TTC549 (cell line): ENCODE data around the gene LY86.
"Not testable (repeated sequence)": the region's sequence is repeated elsewhere in the genome, so short reads cannot be mapped to it uniquely, and the experiment has no call there.

Experiments
- FAIRE-seq: peaks from 2 replicates; lab custom pipeline; 2012; peaks lifted over from hg19 to GRCh38; lab: Jason Lieb, UNC

Gene LY86

DNA sequence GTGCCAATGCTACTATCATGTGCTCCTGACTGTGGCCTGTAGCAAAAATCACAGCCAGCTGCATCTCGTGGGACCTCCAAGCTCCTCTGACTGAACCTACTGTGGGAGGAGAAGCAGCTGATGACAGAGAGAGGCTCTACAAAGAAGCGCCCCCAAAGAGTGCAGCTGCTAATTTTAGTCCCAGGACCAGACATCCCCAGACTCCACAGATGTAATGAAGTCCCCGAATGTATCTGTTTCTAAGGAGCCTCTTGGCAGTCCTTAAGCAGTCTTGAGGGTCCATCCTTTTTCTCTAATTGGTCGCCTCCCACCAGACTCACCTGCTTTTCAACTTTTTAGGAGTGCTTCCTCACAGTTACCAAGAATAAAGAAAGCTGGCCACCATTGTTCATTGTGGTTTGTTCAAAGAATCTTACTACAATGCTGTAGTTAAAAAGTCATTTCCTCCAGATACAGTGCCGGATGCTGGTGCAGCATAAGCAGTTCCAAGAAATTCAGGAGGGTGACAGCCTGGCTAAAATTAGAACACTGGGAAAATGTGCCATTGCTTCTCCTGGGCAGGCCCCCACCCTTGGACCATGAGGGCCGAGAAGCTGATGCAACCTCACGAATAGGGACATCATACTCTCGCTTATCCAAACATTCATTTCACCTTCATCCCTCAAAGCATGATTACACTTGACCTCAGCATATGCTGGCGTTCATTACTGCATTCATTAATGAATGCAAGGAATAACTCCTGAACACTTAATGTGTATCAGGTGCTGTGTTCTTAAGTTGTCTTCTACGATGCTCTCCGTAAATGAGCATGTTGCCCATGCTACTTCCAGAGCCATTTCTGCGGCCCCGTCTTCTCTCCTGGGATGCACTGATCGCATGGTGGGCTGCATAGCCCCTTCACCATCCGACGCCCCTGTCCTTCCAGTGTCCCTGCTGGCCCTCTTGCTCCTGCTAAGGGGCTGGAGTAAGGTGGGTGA is 66.4 kb downstream of the LY86 start:
- no peak for FAIRE-seq

DNA sequence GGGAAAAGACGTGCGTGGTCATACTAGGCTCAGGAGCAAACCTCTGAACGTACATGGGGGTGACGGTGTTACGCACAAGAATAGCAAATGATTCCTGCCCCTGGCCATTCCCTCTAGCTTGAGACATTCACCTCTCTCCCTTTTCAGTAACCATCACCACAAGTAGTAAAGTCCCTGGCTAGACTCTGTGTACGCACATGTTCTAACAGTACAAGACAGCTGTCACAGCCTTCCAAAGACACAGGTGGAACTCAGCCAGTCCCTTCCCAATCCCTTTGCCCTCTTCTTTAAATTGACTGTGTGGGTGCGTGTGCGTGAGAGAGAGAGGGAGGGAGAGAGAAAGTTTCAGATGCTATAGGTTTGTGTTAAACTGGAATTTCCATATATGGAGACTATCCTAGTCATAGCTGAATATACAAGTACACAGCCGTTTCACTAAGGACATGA is 67.3 kb downstream of the LY86 start:
- FAIRE-seq: no peak

DNA sequence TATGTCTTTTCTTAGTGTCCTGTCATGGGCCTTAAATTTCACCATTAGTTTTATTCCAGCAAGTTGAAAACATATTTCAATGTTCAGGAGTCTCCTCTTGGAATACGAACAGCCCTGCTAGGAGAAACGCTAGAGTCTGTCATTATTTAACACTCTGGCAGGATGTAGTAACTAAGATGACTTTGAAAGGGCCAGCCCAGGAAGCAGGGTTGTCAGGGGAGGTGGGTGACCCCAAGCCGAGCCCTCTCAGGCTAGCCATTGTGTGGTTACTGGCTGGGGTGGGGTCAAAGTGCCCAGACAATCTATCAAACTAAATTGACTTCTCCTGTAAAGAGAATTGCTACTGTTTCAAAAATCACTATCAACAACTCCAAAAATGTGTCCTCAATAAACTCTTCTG is 67.8 kb downstream of the LY86 start:
- FAIRE-seq: no peak

DNA sequence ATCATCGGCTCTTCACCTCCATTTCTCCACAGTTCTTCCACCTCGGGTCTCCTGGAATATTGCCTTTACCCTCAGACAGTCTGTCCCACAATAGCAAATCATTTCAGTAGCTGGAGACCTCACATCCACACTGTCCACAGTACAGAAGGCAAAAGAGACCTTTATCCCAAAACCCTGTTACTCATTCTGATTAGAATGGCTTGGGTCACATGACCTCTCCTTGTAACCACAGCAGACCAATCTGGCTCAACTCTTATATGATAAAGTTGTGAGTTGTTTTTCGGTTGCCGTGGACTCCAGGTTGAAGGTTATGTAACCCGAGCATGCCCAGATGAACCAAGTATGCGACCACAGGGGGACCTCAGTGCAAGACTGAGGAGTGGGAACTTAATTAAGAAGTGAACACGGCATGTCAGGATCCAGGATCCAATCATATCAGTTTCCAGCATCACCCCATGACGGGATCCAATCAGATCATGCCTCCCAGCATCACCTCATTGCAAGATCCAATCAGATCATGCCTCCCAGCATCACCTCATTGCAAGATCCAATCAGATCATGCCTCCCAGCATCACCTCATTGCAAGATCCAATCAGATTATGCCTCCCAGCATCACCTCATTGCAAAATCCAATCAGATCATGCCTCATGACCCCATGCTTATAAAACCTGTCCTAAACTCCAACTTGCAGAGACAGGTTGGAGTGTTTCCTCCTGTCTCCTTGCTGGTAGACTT is 68.7 kb downstream of the LY86 start:
- no peak for FAIRE-seq

DNA sequence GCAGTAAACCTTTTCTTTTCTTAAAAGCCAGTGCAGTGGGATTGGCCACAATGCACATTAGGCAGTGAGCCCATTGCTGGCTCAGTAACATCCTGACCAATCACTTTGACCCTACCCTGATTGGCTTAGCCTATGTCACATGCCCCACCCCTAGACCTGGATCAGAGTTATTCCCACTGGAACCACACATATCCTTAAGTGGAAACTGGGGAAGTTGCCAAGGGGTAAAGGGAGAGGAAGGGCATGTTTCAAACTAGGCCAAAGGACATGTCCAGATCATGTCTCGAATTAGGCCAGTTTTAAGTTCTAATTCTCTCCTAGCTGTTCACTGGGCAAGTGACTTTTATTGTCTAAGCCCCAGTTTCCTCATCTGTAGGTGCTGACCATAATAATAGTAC is 69.3 kb downstream of the LY86 start:
- no peak for FAIRE-seq

DNA sequence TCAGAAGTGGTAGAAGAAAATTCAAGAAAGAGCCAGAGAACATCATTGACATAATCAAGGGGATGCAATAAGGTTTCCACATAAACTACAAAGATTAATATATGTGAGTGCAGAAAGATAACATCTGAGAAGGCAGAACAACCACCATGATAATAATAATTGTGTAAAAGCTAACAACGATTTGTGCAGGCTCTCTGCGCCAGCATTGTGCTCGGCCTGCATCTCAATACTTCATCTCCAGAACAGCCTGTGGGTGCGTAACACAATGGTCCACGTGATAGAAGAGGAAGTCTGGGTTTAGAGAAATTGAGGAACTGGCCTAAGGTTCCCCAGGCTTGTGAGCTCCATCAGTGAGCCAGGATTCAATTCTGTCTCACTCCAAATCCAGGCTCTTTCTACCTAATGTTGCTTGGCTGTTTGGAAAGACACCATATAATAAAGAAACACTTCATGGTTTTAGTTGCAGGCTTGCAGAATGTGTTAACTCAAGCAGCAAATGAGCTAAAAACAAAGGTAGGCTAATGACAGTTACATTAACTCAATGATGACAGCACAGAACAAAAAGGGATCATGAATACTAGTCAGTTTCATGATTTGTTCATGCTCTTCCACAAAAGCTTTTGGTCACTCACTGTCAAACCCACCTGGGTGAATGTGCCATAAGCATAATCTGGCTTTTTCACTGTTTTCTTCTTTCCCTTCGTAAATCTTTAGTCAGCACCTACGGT is 71.2 kb downstream of the LY86 start:
- FAIRE-seq: no peak

DNA sequence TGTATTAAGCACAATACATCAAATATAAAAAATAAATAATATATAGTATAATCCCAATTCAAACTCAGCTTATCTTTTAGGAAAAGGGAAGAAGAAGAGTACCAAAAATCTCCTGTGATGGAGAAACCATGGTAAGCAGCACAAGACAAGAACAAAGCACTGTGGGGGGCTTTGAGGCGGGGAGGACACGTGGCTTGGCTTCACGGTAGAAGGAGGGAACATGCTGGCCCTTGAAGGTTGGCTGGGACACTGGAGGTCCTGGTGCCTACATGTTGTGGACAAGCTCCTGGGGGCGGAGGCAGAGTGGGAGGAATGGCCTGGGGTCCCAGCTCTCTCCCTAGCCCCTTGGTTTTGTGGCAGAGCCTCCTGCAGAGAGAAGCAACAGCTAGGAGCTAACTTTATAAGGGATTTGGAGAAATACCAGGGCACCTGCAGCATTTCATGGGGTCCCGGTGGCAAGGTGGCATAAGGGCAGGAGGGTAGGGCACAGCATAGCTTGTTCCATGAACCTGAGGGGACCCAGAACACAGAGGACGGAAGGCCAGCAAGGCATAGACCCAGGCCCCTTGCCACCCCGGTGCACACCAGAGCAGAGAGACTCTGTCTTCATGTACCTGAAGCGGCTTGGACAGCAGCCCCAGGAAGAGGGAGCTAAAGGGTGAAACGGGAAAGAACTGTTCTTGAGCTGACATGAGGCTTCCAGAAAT is 72.0 kb downstream of the LY86 start:
- no peak for FAIRE-seq

DNA sequence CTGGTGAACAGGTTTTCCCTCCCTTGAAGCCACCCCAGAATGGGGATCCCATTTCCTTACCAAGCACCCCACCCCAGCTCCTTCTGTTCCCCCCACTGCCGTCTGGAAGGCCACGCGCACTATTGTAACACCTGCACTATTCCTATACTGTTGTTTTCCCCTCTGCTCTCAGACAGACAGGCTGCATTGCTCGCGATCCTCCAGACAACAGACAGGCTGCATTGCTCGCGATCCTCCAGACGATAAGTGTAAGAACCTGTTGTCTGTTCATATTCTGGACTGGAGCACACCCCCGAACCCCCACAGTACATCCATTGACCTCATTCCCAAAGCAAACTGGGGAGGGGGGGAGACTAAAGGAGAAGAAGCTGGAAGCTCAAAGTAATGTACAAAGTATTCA is 72.7 kb downstream of the LY86 start:
- no peak for FAIRE-seq

DNA sequence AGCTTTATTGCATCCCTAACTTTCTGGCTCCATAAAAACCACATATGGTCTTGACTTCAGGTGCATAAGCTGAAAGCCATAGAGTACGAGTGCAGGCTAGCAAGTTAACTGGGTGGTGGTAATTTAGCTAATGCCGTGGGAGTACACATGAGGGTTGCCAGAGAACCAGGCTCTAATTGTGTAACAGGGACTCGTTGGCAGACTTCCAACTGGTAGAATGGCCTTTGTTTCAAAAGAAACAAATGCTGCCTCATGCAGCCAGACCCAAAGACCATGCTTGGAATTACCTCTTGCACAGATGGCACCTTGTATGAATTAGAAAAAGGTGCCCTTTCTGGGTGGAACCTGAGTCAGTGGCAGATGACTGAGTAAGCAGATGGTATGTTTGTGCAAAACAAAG is 73.2 kb downstream of the LY86 start:
- no peak for FAIRE-seq

DNA sequence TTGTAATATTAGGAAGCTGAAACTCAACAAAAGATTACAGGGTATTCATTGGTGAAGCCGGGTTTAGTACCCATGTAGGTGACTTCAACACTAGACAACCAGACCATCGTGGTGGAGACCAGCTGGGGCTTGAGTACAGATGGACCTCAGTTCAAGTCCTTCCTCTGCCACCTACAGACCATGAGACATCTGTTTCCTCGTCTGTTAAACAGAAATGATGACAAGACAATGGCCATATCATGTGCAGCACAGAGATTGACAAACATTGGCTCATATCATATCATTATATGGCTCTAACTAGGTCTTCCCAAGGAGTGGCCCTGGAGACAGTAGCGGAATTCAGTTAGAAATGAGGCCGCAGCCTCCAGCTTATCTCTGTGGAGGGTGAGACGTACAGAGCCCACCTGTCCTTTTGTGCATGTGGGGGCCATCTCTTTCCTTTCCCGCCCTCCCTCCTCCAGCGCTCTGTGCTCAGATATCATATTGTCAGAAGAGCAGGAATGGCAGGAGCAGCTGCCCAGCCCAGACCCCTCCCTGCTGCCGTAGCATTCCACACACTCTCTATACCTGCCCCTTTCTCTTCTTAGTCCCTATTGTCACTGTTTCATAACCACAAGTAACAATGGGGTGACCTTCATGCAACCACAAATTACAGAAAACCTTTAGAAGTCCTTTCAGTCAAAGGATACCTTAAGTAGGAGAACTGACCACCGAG is 75.1 kb downstream of the LY86 start:
- FAIRE-seq: no peak

DNA sequence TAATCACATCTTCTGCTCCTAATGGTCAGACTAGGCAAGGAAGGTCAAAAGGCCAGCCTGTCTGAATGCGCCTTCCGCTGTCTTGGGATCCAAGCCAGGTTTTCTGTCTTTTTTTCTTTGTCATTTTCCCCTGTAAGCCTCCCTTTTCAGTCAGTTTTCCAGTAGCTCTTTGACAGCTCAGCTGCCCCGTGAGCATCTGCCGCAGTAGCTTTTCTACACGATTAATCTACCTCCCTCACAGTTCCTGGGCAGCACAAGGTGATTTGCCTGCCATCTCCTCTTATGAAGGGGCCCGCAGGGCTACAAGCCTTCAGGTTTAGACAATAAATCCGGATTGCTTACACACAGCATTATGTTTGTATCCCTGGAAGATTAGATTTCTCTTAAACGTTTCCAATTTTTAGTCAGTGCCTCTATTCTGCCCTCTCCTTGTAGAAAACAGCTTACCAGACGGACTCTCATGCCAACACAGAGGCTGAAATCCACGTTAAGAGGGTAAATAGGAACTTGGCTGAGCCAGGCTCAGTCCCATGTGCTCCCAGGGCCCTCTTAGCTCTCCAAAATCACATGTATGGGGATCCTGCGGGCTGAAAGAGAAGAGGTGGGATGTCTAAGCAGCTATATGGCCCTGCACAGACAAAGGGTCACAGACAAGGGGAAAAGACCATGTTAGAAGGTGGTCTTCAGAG is 77.2 kb downstream of the LY86 start:
- FAIRE-seq: no peak

DNA sequence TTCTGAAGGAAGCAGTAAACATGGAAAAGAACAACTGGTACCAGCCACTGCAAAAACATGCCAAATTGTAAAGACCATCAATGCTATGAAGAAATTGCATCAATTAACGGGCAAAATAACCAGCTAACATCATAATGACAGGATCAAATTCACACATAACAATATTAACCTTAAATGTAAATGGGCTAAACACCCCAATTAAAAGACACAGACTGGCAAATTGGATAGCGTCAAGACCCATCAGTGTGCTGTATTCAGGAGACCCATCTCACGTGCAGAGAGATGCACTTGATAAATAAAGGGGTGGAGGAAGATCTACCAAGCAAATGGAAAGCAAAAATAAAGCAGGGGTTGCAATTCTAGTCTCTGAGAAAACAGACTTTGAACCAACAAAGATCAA is 81.6 kb downstream of the LY86 start:
- not testable (repeated sequence) for FAIRE-seq

DNA sequence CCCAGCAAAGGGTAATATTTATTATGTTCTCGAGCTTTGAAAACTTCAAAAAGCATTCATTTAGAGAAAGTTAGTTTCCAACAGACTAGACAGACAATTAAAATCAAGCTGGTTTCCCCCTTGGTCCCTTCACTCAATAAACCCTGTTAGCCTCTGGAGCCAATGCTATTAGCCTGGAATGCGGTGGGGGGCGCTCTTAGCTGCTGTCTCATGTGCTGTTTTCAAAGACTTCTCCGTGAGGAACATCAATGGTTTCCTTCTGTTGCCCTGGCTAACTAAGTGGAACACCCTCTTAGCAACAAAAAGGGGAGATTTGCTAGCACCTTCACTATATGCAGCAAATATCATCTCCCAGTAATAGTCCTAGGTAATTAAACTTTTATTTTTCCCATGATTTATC is 86.4 kb downstream of the LY86 start:
- FAIRE-seq: no peak

DNA sequence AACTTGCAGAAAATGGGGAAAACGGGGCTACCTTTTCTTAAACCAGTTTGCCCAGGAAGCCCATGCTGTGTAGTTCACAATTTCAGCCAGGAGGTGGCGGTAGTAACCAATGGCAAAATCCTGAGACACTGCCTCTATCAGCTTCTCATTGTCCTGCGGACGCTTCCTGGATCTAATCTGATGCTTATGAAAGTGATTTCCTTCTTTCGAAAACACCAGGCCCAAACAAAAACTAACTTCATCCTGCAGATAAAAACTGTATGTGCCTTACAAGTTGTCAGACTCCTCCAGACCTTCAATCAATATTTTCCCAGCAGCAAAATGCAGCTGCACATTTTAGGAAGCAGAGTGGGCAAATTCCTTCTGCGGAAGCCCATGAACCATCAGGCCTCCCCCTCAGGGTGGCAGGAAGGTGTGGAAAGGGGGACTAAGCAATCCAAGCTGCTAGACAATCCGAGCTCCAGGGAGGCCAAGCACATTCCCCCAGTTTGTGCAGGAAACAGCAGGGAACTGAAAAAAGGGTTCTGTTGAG is 88.5 kb downstream of the LY86 start:
- peak; percentile 5 for FAIRE-seq

DNA sequence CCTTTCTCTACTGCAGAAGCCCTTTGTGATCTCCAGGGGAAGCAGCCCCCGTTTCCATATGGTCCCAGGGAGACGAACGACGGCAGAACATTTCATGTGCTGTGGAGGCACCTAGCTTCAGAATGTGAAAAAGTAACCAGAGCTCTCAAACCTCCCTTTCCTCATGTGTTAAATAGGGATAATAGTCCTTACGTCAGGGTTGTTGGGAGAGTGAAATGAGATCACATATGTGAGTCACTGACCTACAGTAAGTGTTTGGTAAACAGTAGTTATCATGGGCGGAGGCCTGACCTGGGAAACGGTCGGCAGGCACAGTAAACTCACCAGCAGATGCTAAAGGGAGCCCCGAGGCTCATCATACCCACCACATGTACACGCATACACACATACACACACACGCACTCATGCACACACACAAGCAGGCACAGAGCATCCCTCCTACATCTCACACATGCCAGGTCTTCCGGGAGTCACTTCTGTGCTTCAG is 89.7 kb downstream of the LY86 start:
- no peak for FAIRE-seq

DNA sequence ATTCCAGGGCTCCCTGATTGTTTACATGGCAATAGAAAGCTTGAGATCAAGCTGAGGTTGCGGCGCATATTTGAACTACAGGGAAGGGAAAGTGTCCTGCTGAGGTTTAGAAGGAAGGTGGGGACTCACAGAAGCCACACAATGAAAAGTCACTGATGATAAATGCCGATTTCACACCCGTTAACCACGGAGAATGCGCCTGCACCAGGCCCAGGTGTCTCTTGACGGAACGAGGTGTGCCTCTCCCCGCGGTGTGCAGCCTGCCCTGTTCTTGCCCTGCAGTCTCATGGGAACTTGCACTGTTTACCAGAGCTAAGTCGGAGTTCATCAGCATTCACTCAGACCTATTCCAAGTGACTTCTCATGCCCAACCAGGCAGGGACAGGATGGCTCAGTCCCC is 90.3 kb downstream of the LY86 start:
- FAIRE-seq: no peak

DNA sequence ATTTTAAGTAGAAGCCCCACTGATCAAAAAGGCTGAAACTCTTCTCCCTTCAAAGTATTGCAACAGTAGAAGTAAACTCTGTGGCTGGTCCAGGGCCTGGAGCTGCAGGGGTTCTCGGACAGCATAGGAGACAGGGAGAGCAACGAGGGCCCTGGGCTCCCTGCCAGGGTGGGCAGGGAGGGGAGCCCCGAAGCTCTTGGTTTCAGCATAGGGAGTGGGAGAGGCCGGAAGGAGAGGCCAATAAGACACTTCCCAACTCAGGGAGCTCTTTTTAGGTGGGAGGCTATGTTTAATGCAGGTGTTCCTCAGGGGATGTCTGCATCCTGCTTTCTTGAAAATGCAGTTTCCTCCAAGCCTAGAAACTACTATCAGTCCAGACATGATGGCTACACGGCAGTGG is 91.1 kb downstream of the LY86 start:
- FAIRE-seq: no peak

DNA sequence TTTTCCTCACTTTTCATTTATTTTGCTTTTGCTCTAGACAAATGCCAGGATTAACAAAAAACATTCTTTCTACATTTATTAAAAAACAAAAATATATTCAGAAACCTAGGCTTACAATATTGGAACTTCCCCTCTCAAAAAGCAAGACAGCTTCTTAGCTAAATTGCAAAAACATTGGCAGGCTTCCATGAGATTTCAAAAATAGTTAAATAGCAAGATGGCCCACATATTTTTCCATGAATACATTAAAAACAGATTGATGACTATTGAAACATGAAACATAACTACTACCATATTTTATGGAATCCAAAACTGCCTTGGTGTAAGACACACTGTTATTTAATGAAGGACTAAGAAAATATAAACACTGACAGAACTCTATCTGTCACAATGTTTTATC is 92.0 kb downstream of the LY86 start:
- FAIRE-seq: no peak

DNA sequence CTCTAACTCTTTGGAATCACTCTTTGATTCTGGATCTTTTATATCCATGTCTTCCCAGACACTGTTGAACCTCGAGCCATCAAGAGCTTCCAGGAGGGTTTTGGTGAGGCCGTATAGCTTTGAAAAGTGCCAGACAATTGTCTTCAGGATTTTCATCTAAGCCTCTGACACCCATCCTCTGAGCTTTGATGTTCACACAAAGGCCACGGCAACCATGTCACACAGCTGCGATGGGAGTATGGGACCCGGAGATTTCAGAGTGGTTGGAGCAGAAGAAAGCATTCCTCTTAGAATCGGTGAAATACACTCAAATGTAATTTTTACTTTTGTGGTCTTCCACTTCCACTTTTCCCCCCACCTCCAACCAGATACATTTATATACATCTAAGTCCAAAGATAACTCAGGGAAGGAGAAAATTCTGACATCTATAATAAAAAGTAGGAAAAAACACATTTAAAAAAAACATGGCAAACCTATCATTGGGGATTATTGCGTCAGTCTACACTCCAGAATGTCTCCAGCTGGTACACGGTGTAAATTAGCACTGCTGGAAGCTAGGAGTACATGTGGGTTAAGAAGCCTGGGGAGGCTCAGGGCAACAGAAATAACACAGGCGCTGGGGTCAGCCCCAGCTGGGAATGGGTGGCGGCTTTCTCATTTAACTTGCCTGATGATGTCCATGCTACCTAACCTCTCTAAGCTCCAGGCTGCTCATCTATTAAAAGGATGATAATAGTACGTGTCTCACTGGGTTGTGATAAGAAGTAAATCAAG is 92.7 kb downstream of the LY86 start:
- no peak for FAIRE-seq

DNA sequence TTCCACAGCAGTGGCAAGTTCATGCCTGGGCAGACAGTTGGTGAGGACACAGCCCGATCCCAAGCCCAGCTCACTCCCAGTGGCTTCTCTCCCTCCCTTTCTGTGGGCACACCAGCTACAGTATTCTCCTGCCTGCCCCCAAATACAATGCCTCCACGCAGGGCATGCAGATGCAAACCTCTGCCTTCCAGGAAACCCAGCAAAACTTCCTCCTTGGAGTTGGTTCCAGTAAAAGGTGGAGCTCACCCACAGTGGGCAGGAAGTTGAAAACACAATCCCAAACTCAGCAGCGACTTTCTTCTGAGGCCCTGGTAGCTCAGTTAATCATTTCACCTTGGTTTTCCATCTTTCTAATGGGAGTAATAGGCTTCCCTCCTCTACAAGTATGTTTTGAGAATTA is 93.7 kb downstream of the LY86 start:
- FAIRE-seq: no peak
